Body of pancreas (tissue), 4 donors: ENCODE data around the gene CSRP1. TPM values are rescaled to one million over a fixed set of nuclear protein-coding genes. Genes with fewer than 3 reads are reported as not detected.

ENCODE experiments used
- ATAC-seq: fragments of 150-250 bp; one replicate; pipeline ENCODE4 v1.9.1; 2016
- DNase-seq, 4 donors: peaks; one replicate each; pipeline ENCODE4 v3.0.0-alpha.2; 2019
- H3K27ac ChIP-seq, 4 donors: fragments of 200-600 bp; sonication (generic); 1 replicate in 3 of 4; 2 replicates in 1 of 4; pipeline versions ENCODE4 v1.5.1 to v1.6.1; 2016 to 2019; ENCODE audit warnings: mild to moderate bottlenecking in 1 of 4, mixed read lengths in 1 of 4, moderate library complexity in 1 of 4
- H3K27me3 ChIP-seq, 2 donors: fragments of 200-600 bp; sonication (generic); one replicate each; pipeline ENCODE4 v1.6.0; 2016; ENCODE audit warnings: mild to moderate bottlenecking in 1 of 2
- H3K36me3 ChIP-seq, 2 donors: fragments of 200-600 bp; sonication (generic); replicated peaks in 1 of 2; 2 replicates each; pipeline ENCODE4 v1.5.1; 2016; ENCODE audit warnings: low read depth in 2 of 2; ENCODE audit not compliant: insufficient read depth in 1 of 2
- H3K4me1 ChIP-seq: fragments of 200-600 bp; sonication (generic); one replicate; pipeline ENCODE4 v1.6.0; 2016
- H3K4me3 ChIP-seq, 2 donors: fragments of 200-600 bp; sonication (generic); 1 replicate in 1 of 2; 2 replicates in 1 of 2; pipeline ENCODE4 v1.5.1; 2016 to 2019
- H3K9me3 ChIP-seq, 3 donors: fragments of 200-600 bp; sonication (generic); 1 replicate in 2 of 3; 2 replicates in 1 of 3; pipeline ENCODE4 v1.5.1; 2016
- POLR2A ChIP-seq, 3 donors: fragments of 450-650 bp; IDR thresholded peaks; one replicate each; pipeline ENCODE4 v1.6.1; 2016; ENCODE audit warnings: antibody characterized with exemption in 3 of 3, mild to moderate bottlenecking in 2 of 3
- WGBS, 2 donors: methylation state at CpG; one replicate each; pipeline ENCODE4 v1.1.5; 2017; 5-methylcytosine and 5-hydroxymethylcytosine counted together
- intact Hi-C: fragments of 100-400 bp; cut with DNase I; formaldehyde crosslinking; loops from one replicate; pipeline ENCODE4 v1.15.1; 2023
- total RNA-seq, 2 donors: library from RNA; depleted of rRNA; stranded (reverse); fragments of >200 nt; gene quantifications; one replicate each; pipeline ENCODE4 v1.1.0, GENCODE V29; 2016
- TF ChIP-seq, protein P1 (sequence below), 7 experiments: fragments of 450-650 bp in 4 of 7; fragments of 200-600 bp in 3 of 7; sonication (generic) in 3 of 7; IDR thresholded peaks; one replicate each; pipeline ENCODE4 v1.5.1; 2016 to 2019; ENCODE audit warnings: antibody characterized with exemption in 7 of 7

CSRP1 gene
- total RNA-seq, 2 donors from 2014 or later: 127 to 245 TPM

DNA sequence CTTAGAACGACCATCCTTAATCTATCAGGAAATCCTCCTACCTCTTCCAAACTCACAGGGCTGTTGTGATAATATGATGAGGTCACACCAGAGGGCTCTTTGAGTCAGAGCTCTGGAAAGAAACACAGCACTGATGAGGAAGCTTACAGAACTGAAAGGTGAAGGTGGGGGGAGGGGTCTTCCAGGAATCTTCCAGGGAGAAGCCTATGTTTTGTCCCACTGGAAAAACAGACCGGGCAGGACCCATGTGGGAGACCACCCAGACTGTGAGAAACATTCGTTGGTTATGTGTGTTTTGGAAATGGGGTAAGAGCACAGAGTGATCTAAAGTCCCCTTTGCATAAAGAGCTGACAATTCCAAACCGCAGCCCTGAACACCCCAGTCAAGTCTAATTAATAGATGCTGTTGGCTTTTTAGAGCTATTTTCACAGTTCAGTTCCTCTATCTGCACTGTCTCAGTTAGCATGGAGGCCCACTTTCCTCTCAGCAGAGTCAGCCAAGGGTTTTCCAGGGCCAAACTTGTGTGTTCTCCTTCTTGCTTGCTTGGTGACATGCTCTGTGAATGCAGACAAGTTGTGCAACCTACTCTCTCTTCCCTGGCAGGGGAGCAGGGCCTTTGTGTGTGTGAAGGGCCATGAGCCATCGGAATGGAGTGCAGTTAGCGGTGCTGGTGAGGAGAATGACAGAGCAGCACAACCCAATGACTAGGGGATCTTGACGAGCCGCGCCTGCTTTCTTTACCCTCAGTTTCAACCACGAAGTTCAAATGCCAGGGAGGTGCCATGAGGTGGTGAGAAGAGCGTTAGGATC, 50.2 kb downstream of the CSRP1 start:
- WGBS, 2 donors: 64 to 70% methylated on average over 11 of the region's 11 CpGs
- ATAC-seq (peak; percentile 48), DNase-seq (peak; percentile 21 to 60 (median 34))
- TF ChIP-seq, protein P1, sequence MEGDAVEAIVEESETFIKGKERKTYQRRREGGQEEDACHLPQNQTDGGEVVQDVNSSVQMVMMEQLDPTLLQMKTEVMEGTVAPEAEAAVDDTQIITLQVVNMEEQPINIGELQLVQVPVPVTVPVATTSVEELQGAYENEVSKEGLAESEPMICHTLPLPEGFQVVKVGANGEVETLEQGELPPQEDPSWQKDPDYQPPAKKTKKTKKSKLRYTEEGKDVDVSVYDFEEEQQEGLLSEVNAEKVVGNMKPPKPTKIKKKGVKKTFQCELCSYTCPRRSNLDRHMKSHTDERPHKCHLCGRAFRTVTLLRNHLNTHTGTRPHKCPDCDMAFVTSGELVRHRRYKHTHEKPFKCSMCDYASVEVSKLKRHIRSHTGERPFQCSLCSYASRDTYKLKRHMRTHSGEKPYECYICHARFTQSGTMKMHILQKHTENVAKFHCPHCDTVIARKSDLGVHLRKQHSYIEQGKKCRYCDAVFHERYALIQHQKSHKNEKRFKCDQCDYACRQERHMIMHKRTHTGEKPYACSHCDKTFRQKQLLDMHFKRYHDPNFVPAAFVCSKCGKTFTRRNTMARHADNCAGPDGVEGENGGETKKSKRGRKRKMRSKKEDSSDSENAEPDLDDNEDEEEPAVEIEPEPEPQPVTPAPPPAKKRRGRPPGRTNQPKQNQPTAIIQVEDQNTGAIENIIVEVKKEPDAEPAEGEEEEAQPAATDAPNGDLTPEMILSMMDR (IDR thresholded peaks at IDR 0.05): no peak
- no peak for TF ChIP-seq POLR2A (IDR thresholded peaks at IDR 0.05)
- intact Hi-C loops: no loop called here
- Histone ChIP-seq H3K36me3 (no peaks in the 10 kb centered on the region), H3K27ac (peak overlapping the region in 2 of 4 donors; percentile 7 to 32), H3K4me3 (no peak overlapping the region), H3K4me1 (peaks cover 18% of the 10 kb centered on the region), H3K9me3 (no peaks in the 10 kb centered on the region), H3K27me3 (no peaks in the 10 kb centered on the region)

DNA sequence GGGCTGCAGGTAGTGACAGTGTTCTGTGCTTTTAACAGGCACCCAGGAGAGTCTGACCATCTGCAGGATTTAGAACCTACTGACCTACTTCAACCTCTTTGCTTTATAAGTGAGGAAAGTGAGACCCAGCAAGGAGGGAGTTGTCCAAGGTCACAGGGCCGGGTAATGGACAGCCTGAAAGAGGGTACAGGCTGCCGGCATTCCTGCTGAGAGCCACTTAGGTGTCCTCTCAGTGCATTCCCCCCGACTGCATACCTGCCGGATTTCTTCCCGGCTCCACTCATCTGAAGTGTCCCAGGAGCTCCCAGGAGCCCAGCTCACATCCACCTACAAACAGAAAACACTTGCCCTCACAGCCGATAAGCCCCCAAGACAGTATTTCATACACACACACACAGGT, 51.8 kb downstream of the CSRP1 start:
- DNase-seq (no peak), ATAC-seq (no peak)
- intact Hi-C loops: no loop called here
- Histone ChIP-seq H3K27me3 (no peaks in the 10 kb centered on the region), H3K27ac (no peak overlapping the region), H3K4me1 (peaks cover 12% of the 10 kb centered on the region), H3K9me3 (no peaks in the 10 kb centered on the region), H3K4me3 (no peak overlapping the region), H3K36me3 (no peaks in the 10 kb centered on the region)
- 54 to 61% methylated on average over 6 of the region's 6 CpGs for WGBS, 2 donors
- TF ChIP-seq, protein P1 (IDR thresholded peaks at IDR 0.05): no peak
- TF ChIP-seq POLR2A (IDR thresholded peaks at IDR 0.05): no peak

DNA sequence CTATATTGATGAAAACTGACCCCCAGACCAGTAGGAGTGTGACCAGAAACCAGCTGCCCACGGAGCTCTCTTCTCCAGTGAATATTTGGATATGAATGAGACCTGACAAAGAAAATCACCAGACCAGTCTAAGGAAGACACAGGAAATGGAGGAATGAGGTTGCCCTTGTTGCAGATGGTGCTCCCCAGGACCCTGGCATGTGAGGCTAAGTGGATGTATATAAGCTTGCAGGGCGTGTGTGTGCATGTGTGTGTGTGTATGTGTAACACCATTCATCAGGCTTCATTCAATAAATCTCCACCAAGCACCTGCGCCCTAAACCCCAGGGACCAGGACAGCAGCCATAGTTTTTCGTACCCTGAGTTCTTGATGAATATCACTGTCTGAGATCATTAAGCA, 52.3 kb downstream of the CSRP1 start:
- H3K27ac ChIP-seq: no peak overlapping the region
- DNase-seq: no peak
- peaks cover 15% of the 10 kb centered on the region for H3K4me1 ChIP-seq
- H3K4me3 ChIP-seq: no peak overlapping the region
- no peaks in the 10 kb centered on the region for H3K27me3 ChIP-seq
- intact Hi-C loops: no loop called here
- no peaks in the 10 kb centered on the region for H3K36me3 ChIP-seq
- no peak for ATAC-seq
- no peak for TF ChIP-seq POLR2A (IDR thresholded peaks at IDR 0.05)
- TF ChIP-seq, protein P1 (IDR thresholded peaks at IDR 0.05): no peak
- WGBS, 2 donors: 66 to 76% methylated on average over 3 to 4 of the region's 4 CpGs
- H3K9me3 ChIP-seq: no peaks in the 10 kb centered on the region

DNA sequence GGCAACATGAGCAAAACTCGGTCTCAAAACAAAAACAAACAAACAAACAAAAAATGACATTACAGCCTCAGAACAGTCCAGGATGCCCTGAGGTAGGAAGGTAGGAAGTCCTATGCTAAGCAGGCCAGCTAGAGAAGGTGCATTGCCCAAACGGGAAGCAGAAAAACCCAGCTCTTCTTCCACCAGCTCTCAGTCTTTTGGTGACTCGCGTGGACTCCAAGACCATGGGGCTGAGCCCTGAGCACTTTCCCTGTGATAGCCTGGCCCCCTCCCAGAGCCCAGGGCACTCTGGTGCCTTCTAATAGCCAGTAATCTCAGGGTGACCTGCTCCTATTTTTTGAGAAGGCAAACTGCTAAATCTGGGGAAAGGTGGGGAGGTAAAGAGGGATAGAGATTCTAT, 54.1 kb downstream of the CSRP1 start:
- DNase-seq (no peak), ATAC-seq (no peak)
- no peaks in the 10 kb centered on the region for H3K36me3 ChIP-seq
- no peak for TF ChIP-seq POLR2A (IDR thresholded peaks at IDR 0.05)
- TF ChIP-seq, protein P1 (IDR thresholded peaks at IDR 0.05): no peak
- no peak overlapping the region for H3K4me3 ChIP-seq
- no peaks in the 10 kb centered on the region for H3K27me3 ChIP-seq
- H3K27ac ChIP-seq: no peak overlapping the region
- H3K9me3 ChIP-seq: no peaks in the 10 kb centered on the region
- H3K4me1 ChIP-seq: peaks cover 30% of the 10 kb centered on the region
- 47 to 68% methylated on average over 4 of the region's 4 CpGs for WGBS, 2 donors
- intact Hi-C loops: no loop called here
